ENCODE results near the gene FZD8.
A peak's percentile ranks its signal among the peaks of the same experiment; 100 is the strongest.
"Not testable (repeated sequence)": the region's sequence is repeated elsewhere in the genome, so short reads cannot be mapped to it uniquely, and the experiment has no call there.

FZD8 gene

DNA sequence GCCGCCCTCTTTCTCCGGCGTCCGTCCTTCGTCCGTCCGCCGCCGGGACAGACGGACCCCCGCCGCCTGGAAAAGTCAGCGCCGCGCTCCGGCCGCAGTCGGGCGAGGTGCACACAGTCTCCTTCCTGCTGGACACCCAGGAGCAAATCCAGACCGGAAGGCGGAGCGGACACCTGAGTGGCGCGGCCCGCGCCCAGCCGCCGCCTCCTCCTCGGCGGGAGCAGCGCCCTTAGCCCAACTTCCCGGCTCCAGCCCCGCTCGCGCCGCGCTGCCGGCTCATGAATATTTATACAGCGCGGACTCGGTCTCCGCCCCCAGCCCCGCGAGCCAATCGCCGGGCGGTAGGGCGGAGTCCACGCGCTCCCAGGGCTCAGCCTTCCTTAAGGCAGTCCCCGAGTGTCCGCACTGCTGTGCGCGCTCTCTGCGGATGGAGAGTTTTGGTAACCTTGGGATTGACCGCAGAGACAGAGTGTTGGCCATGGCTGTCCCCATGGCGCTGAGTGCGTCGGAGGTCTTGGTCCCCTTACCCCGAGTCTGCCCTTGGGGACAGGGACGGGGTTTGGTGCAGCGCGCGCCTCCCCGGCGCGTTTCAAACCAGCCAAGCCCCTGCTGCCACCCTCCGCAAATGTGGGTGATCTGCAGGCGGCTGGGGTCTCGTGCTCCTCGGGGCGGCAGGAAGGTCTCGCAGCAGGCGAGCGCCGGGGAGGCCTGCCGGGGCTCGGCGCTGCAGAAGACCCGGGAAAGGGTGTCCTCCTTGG is at the start of gene FZD8:
FZD8 (minus strand) TSS at position 262 of the 758 bp plus-strand sequence. CDS start 867 bp downstream, outside the sequence.
- TF ChIP-seq CTCF (IDR thresholded peaks at IDR 0.05; ENCODE audit: extremely low read depth, missing control alignments) = no peak

GRCh38 chr10:35691522-35692236 is 49.6 kb upstream of the FZD8 start:
- no peak for TF ChIP-seq CTCF (IDR thresholded peaks at IDR 0.05; ENCODE audit: extremely low read depth, missing control alignments)
- DNase-seq (ENCODE audit: low spot score) = no peak

More for the DNA sequence above, at the start of gene FZD8:
- DNase-seq (ENCODE audit: low spot score) = peak; percentile 91

DNA sequence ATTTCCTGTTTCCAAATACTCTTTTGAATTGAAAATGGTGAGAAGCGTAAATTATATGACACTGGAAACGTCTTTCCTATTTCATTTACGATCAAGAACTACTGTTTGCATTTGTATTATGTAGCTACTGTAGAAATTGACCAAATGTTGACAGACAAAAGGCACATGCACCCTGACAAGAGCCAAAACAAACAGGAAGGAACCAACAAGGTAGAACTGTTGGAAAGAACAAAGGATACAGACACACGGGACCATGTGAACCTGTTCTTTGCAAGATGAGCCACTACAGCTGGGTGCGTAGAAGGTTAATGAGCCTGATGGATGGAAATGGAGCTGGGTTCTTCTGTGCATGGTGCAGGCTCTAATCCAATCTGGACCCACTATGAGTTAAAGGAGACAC is 48.4 kb upstream of the FZD8 start:
- no peak for DNase-seq (ENCODE audit: low spot score)
- no peak for TF ChIP-seq CTCF (IDR thresholded peaks at IDR 0.05; ENCODE audit: extremely low read depth, missing control alignments)

DNA sequence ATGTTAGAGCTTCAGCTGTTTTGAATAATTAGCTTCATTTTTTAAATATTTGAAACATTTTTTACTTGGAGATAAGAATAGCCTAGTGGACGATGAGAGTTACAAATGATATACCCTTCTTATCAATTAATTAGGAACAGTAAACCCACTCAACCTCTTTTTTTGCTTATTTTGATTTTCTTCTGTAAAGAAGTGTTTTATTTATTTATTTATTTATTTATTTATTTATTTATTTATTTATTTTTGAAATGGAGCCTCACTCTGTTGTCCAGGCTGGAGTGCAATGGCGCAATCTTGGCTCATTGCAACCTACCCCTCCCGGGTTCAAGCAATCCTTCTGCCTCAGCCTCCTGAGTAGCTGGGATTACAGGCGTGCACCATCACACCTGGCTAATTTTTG is 43.8 kb upstream of the FZD8 start:
- not testable (repeated sequence) for DNase-seq (ENCODE audit: low spot score)

- DNase-seq (ENCODE audit: low spot score) = no peak
These were observed 43.3 kb upstream of the FZD8 start for GRCh38 chr10:35685402-35685801.

GRCh38 chr10:35684586-35684985 is 42.5 kb upstream of the FZD8 start:
- TF ChIP-seq CTCF (IDR thresholded peaks at IDR 0.05; ENCODE audit: extremely low read depth, missing control alignments) = no peak
- DNase-seq (ENCODE audit: low spot score) = no peak

More at GRCh38 chr10:35685402-35685801, 43.3 kb upstream of the FZD8 start:
- TF ChIP-seq CTCF (IDR thresholded peaks at IDR 0.05; ENCODE audit: extremely low read depth, missing control alignments) = no peak

DNA sequence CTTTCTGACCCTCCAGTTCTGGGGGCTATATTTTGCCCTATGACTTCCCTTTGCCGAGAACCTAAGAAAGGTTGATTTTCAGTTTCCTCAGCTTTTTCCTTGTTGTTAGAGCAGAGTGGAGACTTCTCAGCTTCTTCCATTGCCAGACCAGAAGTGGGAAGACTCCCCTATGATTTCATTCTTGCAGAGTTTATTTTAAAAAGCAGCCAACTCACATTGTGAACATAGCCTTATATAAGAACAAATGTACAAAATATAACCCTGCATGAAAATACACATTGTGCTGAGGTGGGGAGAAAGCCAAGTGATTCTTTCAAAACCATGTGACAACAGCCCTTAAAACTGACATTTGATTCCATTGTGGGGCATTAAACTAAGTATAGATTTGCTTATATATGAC is 33.8 kb upstream of the FZD8 start:
- no peak for TF ChIP-seq CTCF (IDR thresholded peaks at IDR 0.05; ENCODE audit: extremely low read depth, missing control alignments)
- DNase-seq (ENCODE audit: low spot score) = no peak

All from GM20000 (cell line).